K562 (cell line): ENCODE results near the gene AK4. TPM values are rescaled to one million over a fixed set of nuclear protein-coding genes. Genes with fewer than 3 reads are reported as not detected.

Experiments used
- ZNF239 ChIP-seq: fragments of 250-450 bp; sonication (Bioruptor Pico); IDR thresholded peaks from 2 replicates; pipeline ENCODE4 v1.4.0; 2020; ENCODE audit warnings: mild to moderate bottlenecking
- polyA plus RNA-seq, 8 experiments: library from polyadenylated mRNA; depleted of rRNA in 4 of 8; stranded (reverse) in 5 of 8; unstranded in 3 of 8; fragments of >200 nt; fragmentation: Nextera tagmentation in 2 of 8; fragmentation: Illumina TruSeq in 1 of 8; extraction: Ambion mirVana in 2 of 8; extraction: Trizol in 1 of 8; gene quantifications; 2 replicates each; pipeline versions ENCODE4 v1.2.1 to v1.2.3, GENCODE V29; 2011 to 2014; ENCODE audit warnings: inconsistent platforms in 1 of 8, missing spikeins in 1 of 8
- total RNA-seq, 7 experiments: library from RNA; depleted of rRNA in 6 of 7; stranded (reverse); fragments of >200 nt in 6 of 7; fragmentation: Illumina TruSeq in 2 of 7; extraction: Trizol in 2 of 7; gene quantifications; 2 replicates each; pipeline versions ENCODE4 v1.2.1 to v1.2.3, GENCODE V29; 2011 to 2021; ENCODE audit warnings: low replicate concordance in 1 of 7
- TF ChIP-seq, protein P1 (sequence below), 2 experiments: fragments of 450-650 bp in 1 of 2; sonication (generic) in 1 of 2; formaldehyde crosslinking in 1 of 2; IDR thresholded peaks; 2 replicates each; pipeline versions ENCODE4 v1.7.1 to v1.9.0; 2016 to 2022; ENCODE audit warnings: inconsistent platforms in 1 of 2, mild to moderate bottlenecking in 1 of 2, missing genetic modification reagents in 1 of 2

The AK4 gene
- total and polyA plus RNA-seq, 9 of the 15 experiments (the other 6 are each of a cell fraction or from before 2014, with no cell fraction given) = 10.4 to 96.6 (median 21.5) TPM

DNA sequence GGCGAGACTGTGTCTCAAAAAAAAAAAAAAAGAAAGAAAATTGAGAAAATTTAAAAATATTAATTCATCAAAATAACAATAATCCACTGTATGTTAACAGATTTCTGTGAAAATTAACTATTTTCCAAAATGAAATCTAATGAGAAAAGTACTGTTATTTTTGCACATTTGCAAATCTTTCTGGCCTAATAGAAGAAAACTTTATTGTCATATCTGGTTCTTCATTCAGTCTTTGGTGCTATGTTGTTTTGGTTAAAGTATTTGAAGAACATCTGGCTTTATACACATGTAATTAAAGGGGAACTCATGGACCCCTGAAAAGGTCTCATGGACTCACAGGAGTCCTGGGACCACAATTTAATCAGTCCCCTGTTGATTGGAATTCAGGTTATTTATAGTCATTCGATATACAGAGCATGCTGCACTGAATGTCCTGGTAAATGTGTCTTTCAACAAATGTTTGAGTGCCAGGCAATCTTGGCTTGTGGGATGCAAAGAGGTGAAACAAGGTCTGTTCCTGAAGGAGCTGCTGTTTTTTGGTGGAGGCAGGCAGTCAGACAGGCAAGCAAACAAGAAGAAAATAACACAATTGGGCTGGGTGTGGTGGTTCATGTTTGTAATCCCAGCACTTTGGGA lies 9.0 kb downstream of the AK4 start (continued):
- TF ChIP-seq, protein P1, sequence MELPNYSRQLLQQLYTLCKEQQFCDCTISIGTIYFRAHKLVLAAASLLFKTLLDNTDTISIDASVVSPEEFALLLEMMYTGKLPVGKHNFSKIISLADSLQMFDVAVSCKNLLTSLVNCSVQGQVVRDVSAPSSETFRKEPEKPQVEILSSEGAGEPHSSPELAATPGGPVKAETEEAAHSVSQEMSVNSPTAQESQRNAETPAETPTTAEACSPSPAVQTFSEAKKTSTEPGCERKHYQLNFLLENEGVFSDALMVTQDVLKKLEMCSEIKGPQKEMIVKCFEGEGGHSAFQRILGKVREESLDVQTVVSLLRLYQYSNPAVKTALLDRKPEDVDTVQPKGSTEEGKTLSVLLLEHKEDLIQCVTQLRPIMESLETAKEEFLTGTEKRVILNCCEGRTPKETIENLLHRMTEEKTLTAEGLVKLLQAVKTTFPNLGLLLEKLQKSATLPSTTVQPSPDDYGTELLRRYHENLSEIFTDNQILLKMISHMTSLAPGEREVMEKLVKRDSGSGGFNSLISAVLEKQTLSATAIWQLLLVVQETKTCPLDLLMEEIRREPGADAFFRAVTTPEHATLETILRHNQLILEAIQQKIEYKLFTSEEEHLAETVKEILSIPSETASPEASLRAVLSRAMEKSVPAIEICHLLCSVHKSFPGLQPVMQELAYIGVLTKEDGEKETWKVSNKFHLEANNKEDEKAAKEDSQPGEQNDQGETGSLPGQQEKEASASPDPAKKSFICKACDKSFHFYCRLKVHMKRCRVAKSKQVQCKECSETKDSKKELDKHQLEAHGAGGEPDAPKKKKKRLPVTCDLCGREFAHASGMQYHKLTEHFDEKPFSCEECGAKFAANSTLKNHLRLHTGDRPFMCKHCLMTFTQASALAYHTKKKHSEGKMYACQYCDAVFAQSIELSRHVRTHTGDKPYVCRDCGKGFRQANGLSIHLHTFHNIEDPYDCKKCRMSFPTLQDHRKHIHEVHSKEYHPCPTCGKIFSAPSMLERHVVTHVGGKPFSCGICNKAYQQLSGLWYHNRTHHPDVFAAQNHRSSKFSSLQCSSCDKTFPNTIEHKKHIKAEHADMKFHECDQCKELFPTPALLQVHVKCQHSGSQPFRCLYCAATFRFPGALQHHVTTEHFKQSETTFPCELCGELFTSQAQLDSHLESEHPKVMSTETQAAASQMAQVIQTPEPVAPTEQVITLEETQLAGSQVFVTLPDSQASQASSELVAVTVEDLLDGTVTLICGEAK (IDR thresholded peaks at IDR 0.05) = peak; percentile 76
- TF ChIP-seq, protein P1 (CRISPR knock-in tag; IDR thresholded peaks at IDR 0.05) = no peak
- no peak for TF ChIP-seq ZNF239
- TF ChIP-seq, all 486 proteins: peak for 1
